Tibial nerve (tissue), 4 donors: ENCODE data around the gene RBM20.

Experiments
- CTCF ChIP-seq, 5 experiments: fragments of 200-600 bp in 3 of 5; fragments of 450-650 bp in 2 of 5; sonication (generic) in 3 of 5; IDR thresholded peaks; one replicate each; pipeline ENCODE4 v1.5.1; 2016 to 2019; ENCODE audit warnings: antibody characterized with exemption in 5 of 5, mild to moderate bottlenecking in 3 of 5, moderate library complexity in 2 of 5
- EP300 ChIP-seq, 2 donors: sonication (generic); formaldehyde crosslinking; IDR thresholded peaks; one replicate each; pipeline ENCODE4 v1.6.1; 2017; ENCODE audit warnings: antibody characterized with exemption in 2 of 2, mild to moderate bottlenecking in 1 of 2

GRCh38 chr10:110698782-110699201, 54.7 kb downstream of the RBM20 start:
- TF ChIP-seq CTCF (IDR thresholded peaks at IDR 0.05) = no peak
- TF ChIP-seq EP300 (IDR thresholded peaks at IDR 0.05) = no peak
